Diencephalon (tissue), 1 donor: ENCODE results near the gene PCDH7. TPM values are rescaled to one million over a fixed set of nuclear protein-coding genes. Genes with fewer than 3 reads are reported as not detected.

Experiments used
- total RNA-seq: library from RNA; depleted of rRNA; stranded (reverse); fragments of >200 nt; gene quantifications from one replicate; pipeline ENCODE4 v1.2.3, GENCODE V29; 2014

PCDH7 gene, protein sequence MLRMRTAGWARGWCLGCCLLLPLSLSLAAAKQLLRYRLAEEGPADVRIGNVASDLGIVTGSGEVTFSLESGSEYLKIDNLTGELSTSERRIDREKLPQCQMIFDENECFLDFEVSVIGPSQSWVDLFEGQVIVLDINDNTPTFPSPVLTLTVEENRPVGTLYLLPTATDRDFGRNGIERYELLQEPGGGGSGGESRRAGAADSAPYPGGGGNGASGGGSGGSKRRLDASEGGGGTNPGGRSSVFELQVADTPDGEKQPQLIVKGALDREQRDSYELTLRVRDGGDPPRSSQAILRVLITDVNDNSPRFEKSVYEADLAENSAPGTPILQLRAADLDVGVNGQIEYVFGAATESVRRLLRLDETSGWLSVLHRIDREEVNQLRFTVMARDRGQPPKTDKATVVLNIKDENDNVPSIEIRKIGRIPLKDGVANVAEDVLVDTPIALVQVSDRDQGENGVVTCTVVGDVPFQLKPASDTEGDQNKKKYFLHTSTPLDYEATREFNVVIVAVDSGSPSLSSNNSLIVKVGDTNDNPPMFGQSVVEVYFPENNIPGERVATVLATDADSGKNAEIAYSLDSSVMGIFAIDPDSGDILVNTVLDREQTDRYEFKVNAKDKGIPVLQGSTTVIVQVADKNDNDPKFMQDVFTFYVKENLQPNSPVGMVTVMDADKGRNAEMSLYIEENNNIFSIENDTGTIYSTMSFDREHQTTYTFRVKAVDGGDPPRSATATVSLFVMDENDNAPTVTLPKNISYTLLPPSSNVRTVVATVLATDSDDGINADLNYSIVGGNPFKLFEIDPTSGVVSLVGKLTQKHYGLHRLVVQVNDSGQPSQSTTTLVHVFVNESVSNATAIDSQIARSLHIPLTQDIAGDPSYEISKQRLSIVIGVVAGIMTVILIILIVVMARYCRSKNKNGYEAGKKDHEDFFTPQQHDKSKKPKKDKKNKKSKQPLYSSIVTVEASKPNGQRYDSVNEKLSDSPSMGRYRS (N-terminal part only)
- total RNA-seq = 128 TPM

GRCh38 chr4:30720021-30720660 lies at the start of gene PCDH7:
Gene PCDH7 (plus strand): TSS chr4:30720369. CDS start chr4:30721423, 1,054 bp downstream.

